Hindlimb muscle (tissue), 1 donor: ENCODE results near the gene PLXNA2. TPM values are rescaled to one million over a fixed set of nuclear protein-coding genes. Genes with fewer than 3 reads are reported as not detected.

ENCODE experiments used
- DNase-seq: peaks from one replicate; pipeline ENCODE4 v3.0.0-alpha.2; 2013
- polyA plus RNA-seq: library from polyadenylated mRNA; unstranded; fragments of 120-200 nt; gene quantifications from one replicate; pipeline ENCODE4 v1.2.1, GENCODE V29; 2013; ENCODE audit not compliant: insufficient read length

Gene PLXNA2
- polyA plus RNA-seq, 1 donor: 43.8 TPM

DNA sequence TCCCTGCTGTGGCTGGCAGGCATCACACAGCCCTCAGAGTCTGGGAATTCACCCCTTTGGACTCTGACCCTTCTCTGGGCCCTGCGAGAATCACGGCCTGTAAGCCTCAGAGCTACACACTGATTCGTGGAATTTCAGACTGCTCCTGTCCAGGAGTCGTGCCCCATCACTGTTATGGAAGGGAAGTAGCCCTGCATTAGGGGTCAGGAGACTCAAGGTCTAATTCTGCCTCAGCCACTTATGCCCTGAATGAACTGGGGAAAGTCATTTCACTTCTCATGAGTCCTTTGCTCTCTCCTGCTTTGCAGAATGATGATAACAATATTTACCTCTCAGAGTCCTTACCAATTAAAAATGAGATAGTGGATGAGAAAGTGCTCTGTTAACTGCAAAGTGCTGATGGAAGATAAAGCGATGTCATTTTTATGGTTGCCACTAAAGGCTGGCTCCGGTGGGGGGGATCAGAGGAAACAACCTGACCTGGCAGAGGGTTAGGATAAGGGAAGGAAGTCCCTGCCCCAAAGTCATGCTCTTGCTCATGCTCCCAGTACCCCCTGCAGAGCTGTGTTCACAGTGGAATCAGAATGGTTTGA, 184.7 kb downstream of the PLXNA2 start:
- no peak for DNase-seq

DNA sequence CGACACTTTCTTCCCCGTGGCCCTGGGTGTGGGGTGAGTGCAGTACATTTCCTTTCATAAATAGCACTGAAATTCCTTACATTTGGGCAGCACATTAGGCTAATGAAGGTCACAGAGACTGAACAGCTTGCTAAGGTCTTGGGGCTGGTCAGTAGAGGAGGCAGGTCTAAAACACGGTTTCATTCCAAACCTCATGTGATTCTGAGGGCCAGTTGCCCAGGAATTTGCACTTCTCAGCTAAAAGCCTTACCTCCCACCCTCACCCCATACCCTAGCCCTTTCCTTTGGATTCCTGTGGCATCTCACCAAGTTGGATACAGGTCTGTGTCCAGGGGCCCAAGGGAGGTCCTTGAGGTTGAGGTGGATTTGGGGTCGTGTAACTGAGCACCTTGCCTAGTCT, 185.4 kb downstream of the PLXNA2 start:
- no peak for DNase-seq

DNA sequence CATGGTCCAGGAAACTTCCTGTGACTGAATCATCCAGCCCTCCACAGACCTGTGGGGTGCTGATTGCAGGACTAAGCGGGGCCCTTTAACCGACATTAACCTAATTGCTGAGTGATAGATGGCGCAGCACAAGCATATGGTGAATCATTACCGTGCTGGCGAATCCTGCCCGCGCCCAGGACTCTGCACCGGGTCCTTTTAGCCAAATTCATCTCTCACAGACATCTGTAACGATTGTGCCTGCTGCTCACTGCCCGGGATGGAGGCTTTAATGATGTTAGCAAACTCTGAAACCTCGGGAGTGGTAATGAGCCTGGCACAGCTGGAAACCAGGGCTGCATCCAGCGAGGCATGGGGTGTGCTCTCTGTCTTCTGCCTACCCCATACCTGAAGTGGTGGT, 185.9 kb downstream of the PLXNA2 start:
- DNase-seq: no peak

- no peak for DNase-seq
These were observed 187.1 kb downstream of the PLXNA2 start for GRCh38 chr1:208057056-208057455.

- DNase-seq: no peak
These were observed 188.6 kb downstream of the PLXNA2 start for GRCh38 chr1:208055535-208055934.

- DNase-seq: no peak
These were observed 189.2 kb downstream of the PLXNA2 start for GRCh38 chr1:208054911-208055379.

DNA sequence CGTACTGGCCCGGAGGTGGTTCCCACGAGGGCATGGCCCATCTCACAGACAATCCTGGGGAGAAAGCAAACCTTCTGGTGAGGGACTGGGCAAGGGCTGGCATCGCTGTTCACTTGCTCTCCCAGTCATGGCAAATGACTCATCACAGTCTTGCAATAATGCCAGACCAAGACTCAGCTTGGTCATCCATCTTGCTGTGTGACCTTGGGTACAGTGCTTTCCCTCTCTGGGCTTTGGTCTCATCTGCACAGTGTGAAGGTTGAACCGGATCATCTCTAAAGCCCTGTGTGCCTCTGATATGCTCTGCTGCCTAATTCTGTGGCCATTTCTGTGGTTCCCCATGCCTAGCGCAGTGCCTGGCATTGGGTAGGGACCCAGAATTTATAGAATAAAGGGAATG, 189.7 kb downstream of the PLXNA2 start:
- no peak for DNase-seq

DNA sequence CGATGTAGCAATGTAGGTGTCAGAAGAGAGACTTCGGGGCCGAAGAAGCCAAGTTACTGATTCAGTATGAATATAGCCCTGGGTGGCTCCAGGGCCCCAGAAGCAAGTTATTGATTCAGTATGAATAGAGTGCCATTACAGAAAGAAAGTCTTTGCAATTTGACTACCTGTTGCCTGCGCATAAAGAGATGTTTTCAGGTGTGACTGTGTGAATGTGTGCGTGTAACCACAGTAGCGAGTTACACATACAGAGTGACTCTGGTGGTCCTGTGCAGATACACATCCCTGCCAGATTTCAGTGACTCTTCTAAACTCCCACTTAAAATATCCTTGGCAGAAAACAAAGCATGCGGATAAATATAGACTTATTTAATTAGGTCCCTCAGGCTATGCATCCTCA, 190.5 kb downstream of the PLXNA2 start:
- no peak for DNase-seq

DNA sequence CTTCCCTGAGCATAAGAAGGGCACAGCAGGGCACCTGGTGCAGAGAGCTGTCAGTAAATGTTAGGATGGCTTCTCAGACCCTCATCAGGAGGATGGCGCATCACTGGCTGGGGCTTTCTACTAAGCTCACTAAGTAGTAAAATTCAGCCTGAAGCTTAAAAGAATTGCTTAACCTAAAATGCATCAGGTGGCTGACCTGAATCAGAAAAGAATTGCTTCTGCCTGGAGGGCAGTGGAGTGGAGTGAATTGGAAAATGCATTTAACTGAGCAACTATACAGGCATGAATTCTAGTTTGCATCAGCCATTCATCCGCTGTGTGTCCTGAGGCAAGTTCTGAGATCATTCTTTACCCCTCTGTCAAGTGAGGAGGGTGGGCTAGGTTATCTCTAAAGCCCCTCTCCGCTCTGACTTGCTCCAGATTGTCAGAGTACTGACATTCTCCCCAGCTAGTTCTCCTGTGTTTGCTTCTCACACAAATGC, 191.2 kb downstream of the PLXNA2 start:
- no peak for DNase-seq

DNA sequence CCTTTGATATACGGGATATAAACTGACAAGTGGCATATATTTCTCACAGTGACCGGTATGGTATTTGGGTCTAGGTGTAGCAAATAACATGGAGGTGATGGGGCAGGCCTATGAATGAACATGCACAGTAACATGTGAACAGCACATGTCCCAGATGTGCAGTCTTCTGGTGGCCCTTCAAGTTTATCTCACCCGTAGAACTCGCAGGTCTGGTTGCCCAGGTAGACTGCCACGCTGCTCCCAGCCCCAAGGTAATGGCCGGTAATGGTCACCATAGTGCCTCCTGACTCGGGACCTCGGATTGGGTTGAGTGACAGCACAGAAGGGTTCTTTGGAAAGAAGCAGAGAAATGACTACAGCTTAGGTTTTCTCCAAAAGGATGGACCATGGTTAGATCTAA, 192.0 kb downstream of the PLXNA2 start:
- DNase-seq: no peak

GRCh38 chr1:208051651-208052050, 192.5 kb downstream of the PLXNA2 start:
- no peak for DNase-seq

- no peak for DNase-seq
These were observed 195.3 kb downstream of the PLXNA2 start for GRCh38 chr1:208048904-208049303.

- DNase-seq: no peak
These were observed 196.2 kb downstream of the PLXNA2 start for GRCh38 chr1:208047975-208048374.

- peak; percentile 79 for DNase-seq
These were observed 196.7 kb downstream of the PLXNA2 start for GRCh38 chr1:208047476-208047934.

DNA sequence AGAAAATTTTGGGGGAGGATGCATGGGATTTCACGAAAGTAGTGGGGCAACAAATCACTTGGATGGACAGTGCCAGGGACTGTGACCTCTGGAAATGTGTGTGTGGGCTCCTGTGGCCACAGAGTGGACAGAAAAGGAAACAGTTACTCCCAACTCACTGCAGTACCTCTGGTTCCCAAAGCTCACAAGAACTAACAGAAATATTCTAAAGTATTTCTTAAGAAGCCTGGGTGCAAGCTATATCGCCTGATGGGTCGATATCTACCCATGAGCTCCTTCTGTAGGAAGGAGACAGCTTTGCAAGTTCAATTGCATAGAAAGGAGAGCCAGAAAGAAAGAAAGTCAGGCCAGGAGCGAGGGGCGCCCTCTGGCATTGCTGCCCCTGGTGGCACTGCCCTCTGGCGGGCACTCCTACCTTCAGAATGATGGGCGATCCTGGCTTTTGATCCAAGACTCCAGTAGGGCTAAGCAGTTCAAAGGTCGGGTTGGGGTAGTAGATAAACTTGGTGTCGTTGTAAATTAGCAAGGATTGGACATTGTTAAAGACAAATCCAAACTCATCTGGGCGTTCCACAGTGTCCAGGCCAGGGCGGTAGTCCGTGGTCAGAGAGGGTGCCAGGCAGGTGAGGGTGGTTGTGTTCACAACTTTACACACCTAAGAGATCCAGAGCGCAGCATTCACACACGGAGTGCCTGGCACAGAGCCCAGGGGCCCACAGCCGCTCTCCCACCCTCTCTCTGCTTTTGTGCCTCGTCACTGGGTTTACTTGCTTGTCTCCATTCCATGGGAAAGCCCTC, 198.5 kb downstream of the PLXNA2 start:
- no peak for DNase-seq

GRCh38 chr1:208044589-208045462, 199.4 kb downstream of the PLXNA2 start:
- DNase-seq: no peak

DNA sequence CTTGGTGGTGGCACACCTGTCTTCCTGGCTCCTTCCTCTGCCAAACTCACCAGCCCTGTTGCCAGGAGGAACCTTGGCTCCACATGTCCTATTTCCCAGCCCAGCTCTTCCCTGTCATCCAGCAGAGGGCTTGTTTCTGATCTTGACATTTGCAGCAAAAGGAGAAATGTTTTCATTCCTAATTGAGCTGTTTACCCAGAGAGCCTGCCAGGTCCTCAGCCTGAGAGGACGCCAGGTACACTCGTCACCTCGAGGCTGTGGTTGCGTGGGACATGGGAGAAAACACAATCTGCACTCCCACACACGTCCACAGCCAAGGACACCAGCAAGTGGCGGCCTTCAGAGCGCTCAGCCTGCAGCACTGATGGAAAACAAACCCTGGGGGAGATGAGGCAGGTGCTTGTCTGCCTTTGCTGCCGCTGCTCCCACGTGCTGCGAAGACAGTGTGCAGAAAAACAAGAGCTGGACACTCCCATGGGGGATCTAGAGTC, 200.4 kb downstream of the PLXNA2 start:
- DNase-seq: no peak

DNA sequence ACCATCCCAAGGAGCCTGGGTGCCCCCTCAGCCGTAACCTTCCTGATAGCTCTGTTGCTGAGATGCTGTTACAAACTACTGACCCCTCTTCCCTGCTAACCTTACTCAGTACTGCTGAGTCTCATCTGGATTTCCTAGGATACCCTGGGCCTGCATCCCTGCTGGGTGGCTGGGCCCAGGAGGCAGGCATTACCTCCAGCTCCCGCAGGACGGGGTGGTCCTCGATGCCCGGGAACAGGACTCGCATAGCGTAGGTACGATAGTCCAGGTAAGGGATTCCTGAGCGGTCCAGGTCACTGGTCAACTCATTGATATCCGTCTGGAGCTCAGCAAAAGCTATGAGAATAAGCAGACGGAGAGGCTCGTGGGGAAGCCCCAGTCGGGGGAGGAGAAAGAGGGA, 201.3 kb downstream of the PLXNA2 start:
- no peak for DNase-seq

DNA sequence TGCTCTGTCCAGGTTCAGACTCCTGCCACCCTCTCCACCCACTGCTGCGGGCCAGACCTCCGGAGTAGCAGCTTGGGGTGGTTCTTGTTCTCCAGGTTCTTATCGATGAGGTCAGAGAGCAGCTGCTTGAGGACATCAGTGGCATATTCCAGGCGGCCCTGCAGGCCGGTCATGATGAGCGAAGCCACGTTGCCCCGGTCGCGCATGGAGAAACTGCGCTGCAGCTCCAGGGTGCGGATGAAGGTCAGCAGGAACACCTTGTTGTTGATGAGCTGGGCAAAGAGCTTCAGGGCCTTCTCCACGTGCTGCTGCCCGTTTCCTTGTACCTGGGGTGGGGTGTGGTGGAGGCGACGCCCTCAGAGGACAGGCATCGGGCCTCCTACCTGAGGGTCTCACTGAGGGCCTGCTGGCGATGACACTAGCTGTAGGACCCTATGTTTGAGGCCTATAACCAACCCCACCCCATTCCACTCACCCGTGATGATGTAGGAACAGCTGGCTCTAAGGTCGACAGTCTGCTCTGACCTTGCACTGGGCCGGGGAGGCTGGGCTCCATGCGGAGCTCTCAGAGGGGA, 202.1 kb downstream of the PLXNA2 start:
- no peak for DNase-seq

GRCh38 chr1:208041505-208041904, 202.7 kb downstream of the PLXNA2 start:
- no peak for DNase-seq

- no peak for DNase-seq
These were observed 203.3 kb downstream of the PLXNA2 start for GRCh38 chr1:208040821-208041297.
